Activated naive CD8-positive, alpha-beta T cell treated with anti-CD3 and anti-CD28 coated beads, Interleukin-2, amount 10 ng/mL, durations not matched to agents 7 days and 5 days (primary cell): ENCODE measurements around the gene TLE1. TPM values are rescaled to one million over a fixed set of nuclear protein-coding genes. Genes with fewer than 3 reads are reported as not detected.
"Not testable (repeated sequence)": the region's sequence is repeated elsewhere in the genome, so short reads cannot be mapped to it uniquely, and the experiment has no call there.

Experiments used
- ATAC-seq: fragments of 150-1000 bp; cut with Tn5 transposase; one replicate; pipeline ENCODE4 v1.10.0; 2021; ENCODE audit warnings: low read depth, moderate library complexity
- POLR2A ChIA-PET: fragments of 350-600 bp; sonication (Branson Sonifier 250); formaldehyde crosslinking; loops from one replicate; lab custom pipeline; 2021; ENCODE audit warnings: antibody characterized with exemption; lab: Charles Lee
- DNase-seq: peaks from one replicate; pipeline ENCODE4 v3.0.0; 2021
- H3K27ac Mint-ChIP-seq: one replicate; pipeline ENCODE4 v1.8.0; 2022; ENCODE audit warnings: mild to moderate bottlenecking, mixed read lengths
- H3K27me3 Mint-ChIP-seq: one replicate; pipeline ENCODE4 v1.8.0; 2022; ENCODE audit warnings: mild to moderate bottlenecking, moderate library complexity, mixed read lengths
- H3K36me3 Mint-ChIP-seq: one replicate; pipeline ENCODE4 v1.8.0; 2021; ENCODE audit warnings: mild to moderate bottlenecking, mixed read lengths
- H3K4me1 Mint-ChIP-seq: one replicate; pipeline ENCODE4 v1.8.0; 2021; ENCODE audit warnings: mixed read lengths
- H3K4me3 Mint-ChIP-seq: one replicate; pipeline ENCODE4 v1.8.0; 2022; ENCODE audit warnings: mild to moderate bottlenecking, moderate library complexity, mixed read lengths
- H3K9me3 Mint-ChIP-seq: one replicate; pipeline ENCODE4 v1.8.0; 2021; ENCODE audit warnings: mixed read lengths
- total RNA-seq, 2 experiments: library from RNA; stranded (reverse); gene quantifications; one replicate each; pipeline ENCODE4 v1.2.3, GENCODE V29; 2021

The TLE1 gene
- total RNA-seq, 2 experiments from 2014 or later: 0.43 to 0.91 TPM

GRCh38 chr9:81604306-81605169 lies 84.8 kb downstream of the TLE1 start:
- Mint-ChIP-seq H3K36me3 (no peaks in the 10 kb centered on the region), H3K27me3 (no peaks in the 10 kb centered on the region), H3K9me3 (peaks cover 2% of the 10 kb centered on the region), H3K4me1 (no peaks in the 10 kb centered on the region), H3K27ac (no peak overlapping the region), H3K4me3 (no peak overlapping the region)
- POLR2A ChIA-PET: no interaction called here
- DNase-seq: no peak
- ATAC-seq: no peak

GRCh38 chr9:81602887-81603680 lies 86.3 kb downstream of the TLE1 start:
- DNase-seq (no peak), ATAC-seq (no peak)
- peaks cover 3% of the 10 kb centered on the region for H3K27me3 Mint-ChIP-seq
- POLR2A ChIA-PET: no interaction called here
- H3K36me3 Mint-ChIP-seq: no peaks in the 10 kb centered on the region
- H3K27ac Mint-ChIP-seq: no peak overlapping the region
- H3K4me1 Mint-ChIP-seq: no peaks in the 10 kb centered on the region
- no peak overlapping the region for H3K4me3 Mint-ChIP-seq
- peaks cover 2% of the 10 kb centered on the region for H3K9me3 Mint-ChIP-seq

DNA sequence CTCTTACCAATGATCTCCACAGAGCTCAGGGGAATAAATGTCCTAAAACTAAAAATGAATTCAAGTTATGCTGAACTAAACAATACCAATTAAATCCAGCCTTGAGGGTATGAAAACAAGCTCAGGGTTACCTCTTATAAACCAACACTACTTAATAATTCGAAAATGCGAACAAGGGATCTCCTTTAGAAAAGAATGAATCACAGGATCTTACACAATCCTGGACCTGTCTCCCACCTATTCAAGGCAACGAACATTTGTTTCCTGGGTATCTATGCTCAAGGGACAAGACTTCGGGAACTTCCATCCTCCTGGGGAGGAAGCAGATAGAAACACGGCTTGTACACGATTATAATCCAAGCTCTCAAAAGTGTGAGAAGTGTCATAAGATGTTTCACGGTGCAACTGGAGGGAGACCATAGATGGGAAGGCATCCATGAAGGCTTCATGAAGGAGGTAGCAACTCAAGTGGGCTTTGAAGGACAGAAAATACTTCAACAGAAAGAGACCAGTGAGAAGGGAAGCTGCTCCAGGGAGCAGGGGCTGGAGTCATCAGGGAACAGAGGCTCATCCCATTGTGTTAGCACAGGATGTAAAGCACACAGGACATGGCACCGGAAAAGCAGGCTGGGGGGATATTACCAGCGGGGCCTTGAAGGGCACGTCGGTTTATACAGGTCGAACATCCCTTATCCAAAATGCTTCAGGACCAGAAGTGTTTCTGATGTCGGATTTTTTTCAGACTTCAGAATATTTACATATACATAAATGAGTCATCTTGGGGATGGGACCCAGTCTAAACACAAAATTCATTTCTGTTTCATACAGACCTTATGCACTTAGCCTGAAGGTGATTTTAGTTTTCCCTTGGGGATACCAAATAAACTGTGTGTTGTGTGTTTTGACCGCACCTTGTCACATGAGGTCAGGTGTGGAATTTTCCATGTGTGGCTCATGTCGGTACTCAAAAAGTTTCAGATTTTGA lies 87.4 kb downstream of the TLE1 start:
- peaks cover 6% of the 10 kb centered on the region for H3K27me3 Mint-ChIP-seq
- POLR2A ChIA-PET: interaction anchor here (0.6 kb wide), 1 partner anchor 111 kb away, joined by 3 read pairs; no protein-coding TSS in a partner anchor

DNA sequence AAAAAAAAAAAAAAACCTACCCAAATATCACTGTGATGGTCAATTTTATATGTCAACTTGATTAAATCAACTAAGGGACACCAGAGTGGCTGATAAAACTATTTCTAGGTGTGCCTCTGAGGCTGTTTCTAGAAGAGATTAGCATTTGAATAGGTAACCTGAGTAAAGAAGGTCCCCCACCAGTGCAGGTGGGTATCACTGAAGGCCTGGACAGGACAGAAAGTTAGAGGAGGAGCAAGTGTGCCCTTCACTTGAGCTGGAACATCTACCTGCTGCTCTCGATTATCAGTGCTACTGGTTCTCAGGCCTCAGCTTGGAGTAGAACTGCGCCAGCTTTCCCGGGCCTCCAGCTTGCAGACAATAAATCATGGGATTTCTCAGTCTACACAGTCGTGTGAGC lies 88.7 kb downstream of the TLE1 start:
- Mint-ChIP-seq H3K4me1 (peaks cover 3% of the 10 kb centered on the region), H3K4me3 (no peak overlapping the region), H3K9me3 (peaks cover 2% of the 10 kb centered on the region), H3K36me3 (no peaks in the 10 kb centered on the region), H3K27ac (no peak overlapping the region), H3K27me3 (peaks cover 7% of the 10 kb centered on the region)
- DNase-seq (no peak), ATAC-seq (no peak)
- POLR2A ChIA-PET: no interaction called here

More for the DNA sequence above, 87.4 kb downstream of the TLE1 start:
- H3K4me1 Mint-ChIP-seq: peaks cover 3% of the 10 kb centered on the region
- peaks cover 2% of the 10 kb centered on the region for H3K9me3 Mint-ChIP-seq
- DNase-seq: no peak
- H3K36me3 Mint-ChIP-seq: no peaks in the 10 kb centered on the region
- H3K27ac Mint-ChIP-seq: no peak overlapping the region
- no peak overlapping the region for H3K4me3 Mint-ChIP-seq
- ATAC-seq: no peak

DNA sequence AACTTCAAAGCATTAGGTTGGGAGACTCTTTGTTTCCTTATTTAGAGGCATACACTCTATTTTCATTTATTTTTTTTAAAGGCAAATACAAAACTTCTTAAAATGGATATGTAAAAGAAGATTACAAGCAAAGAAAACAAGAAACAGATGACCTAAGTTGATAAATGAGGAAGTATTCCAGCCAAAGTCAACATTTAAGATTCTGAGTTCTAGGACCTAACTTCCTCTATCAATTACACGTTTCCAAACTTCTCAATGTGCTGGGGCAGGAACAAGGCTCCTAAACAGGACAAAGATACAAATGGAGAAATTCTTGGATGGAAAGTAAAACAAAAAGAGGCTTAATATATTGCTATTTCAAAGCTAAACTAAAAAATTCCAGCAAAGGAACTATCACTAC lies 89.5 kb downstream of the TLE1 start:
- Mint-ChIP-seq H3K27me3 (peaks cover 7% of the 10 kb centered on the region), H3K4me1 (peaks cover 3% of the 10 kb centered on the region), H3K27ac (no peak overlapping the region), H3K36me3 (no peaks in the 10 kb centered on the region), H3K4me3 (no peak overlapping the region), H3K9me3 (peaks cover 2% of the 10 kb centered on the region)
- DNase-seq: no peak
- no peak for ATAC-seq
- POLR2A ChIA-PET: no interaction called here

DNA sequence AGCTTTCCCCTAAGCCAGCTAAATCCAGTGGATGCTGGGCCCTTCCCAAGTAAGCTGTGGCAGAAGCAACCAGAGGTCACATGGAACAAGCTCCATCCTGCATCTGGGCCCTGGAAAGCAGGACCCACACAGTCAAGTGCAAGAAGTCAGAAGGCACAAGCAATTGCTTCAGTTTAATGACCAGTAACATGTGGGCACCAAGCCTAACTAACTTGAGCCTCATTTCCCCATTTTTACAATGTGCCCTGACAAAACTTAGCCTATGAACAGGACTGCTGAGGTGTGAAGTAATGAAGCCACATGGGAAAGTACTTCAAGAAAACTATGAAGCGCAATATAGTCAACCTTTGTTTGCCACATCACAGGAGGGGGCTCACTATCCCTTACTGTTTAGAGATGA lies 90.5 kb downstream of the TLE1 start:
- Mint-ChIP-seq H3K27me3 (peaks cover 7% of the 10 kb centered on the region), H3K4me1 (peaks cover 3% of the 10 kb centered on the region), H3K4me3 (no peak overlapping the region), H3K36me3 (no peaks in the 10 kb centered on the region), H3K27ac (no peak overlapping the region), H3K9me3 (no peaks in the 10 kb centered on the region)
- no peak for DNase-seq
- ATAC-seq: no peak
- POLR2A ChIA-PET: no interaction called here

DNA sequence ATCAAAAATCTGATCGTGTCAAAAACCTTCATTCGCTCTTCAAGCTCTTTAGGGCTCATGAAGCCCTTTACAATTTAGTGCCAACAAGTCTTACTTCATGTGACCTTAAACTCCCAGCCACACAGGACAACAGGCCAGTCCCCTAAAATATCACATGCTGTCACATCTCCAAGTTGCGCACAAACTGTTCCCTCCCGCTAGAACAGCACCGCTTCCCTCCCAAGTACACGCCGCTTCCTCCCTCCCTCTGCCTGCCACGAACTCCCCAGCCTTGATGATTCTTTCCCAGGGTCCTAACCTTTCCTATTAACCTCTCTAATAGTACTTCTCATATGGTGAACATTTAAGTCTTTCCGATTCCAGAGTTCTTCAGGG lies 91.2 kb downstream of the TLE1 start:
- peaks cover 8% of the 10 kb centered on the region for H3K27me3 Mint-ChIP-seq
- H3K4me1 Mint-ChIP-seq: peaks cover 3% of the 10 kb centered on the region
- no peak for DNase-seq
- H3K9me3 Mint-ChIP-seq: no peaks in the 10 kb centered on the region
- no peak overlapping the region for H3K4me3 Mint-ChIP-seq
- POLR2A ChIA-PET: interaction anchor here (0.6 kb wide), 1 partner anchor 34 kb away, joined by 3 read pairs; no protein-coding TSS in a partner anchor
- H3K27ac Mint-ChIP-seq: no peak overlapping the region
- H3K36me3 Mint-ChIP-seq: no peaks in the 10 kb centered on the region
- ATAC-seq: no peak

DNA sequence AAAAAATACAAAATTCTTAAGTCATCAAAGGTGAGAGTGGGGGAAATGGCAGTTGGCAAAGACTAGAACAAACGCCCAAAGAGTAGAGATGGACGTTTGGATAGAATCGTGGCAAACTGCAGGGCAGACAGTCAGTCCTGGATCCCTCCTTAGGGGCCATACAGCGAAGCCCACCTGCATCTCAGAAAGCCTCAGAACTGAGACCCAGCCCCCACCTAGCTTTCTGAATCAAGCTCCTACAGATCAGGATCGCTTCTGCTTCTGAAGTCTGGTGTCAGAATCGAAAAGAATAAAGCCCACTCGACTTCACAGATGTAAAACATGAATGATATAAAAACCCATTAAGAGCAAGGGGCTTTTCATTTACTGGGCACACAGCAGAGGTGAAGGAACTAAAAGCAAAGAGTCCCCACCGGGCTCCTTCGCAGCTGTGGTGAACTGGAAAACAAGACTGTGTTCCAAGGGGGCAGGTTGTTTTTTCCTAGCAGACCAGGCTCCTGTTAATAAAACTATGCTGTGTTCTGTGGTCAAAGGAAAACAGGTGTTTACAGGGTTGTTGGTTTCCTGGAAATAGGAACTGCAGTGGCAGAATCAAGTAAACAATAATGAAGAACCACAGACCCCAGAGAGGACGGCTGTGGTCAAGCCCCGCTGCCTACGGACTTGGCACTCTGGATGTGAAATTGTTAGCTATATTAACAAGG lies 91.8 kb downstream of the TLE1 start:
- POLR2A ChIA-PET: interaction anchor here (0.6 kb wide), 1 partner anchor 34 kb away, joined by 3 read pairs; no protein-coding TSS in a partner anchor
- H3K4me1 Mint-ChIP-seq: peaks cover 3% of the 10 kb centered on the region
- no peaks in the 10 kb centered on the region for H3K9me3 Mint-ChIP-seq
- H3K27me3 Mint-ChIP-seq: peaks cover 10% of the 10 kb centered on the region
- no peaks in the 10 kb centered on the region for H3K36me3 Mint-ChIP-seq
- ATAC-seq (no peak), DNase-seq (no peak)
- no peak overlapping the region for H3K27ac Mint-ChIP-seq
- no peak overlapping the region for H3K4me3 Mint-ChIP-seq

- no peaks in the 10 kb centered on the region for H3K36me3 Mint-ChIP-seq
- H3K27me3 Mint-ChIP-seq: peaks cover 10% of the 10 kb centered on the region
- ATAC-seq (no peak), DNase-seq (no peak)
- POLR2A ChIA-PET: no interaction called here
- H3K4me1 Mint-ChIP-seq: peaks cover 3% of the 10 kb centered on the region
- H3K27ac Mint-ChIP-seq: no peak overlapping the region
- H3K9me3 Mint-ChIP-seq: no peaks in the 10 kb centered on the region
- H3K4me3 Mint-ChIP-seq: no peak overlapping the region
These were observed 92.5 kb downstream of the TLE1 start for GRCh38 chr9:81596679-81597418.

GRCh38 chr9:81595887-81596543 lies 93.3 kb downstream of the TLE1 start:
- no peaks in the 10 kb centered on the region for H3K36me3 Mint-ChIP-seq
- no peak overlapping the region for H3K27ac Mint-ChIP-seq
- peaks cover 3% of the 10 kb centered on the region for H3K4me1 Mint-ChIP-seq
- POLR2A ChIA-PET: no interaction called here
- no peaks in the 10 kb centered on the region for H3K9me3 Mint-ChIP-seq
- peaks cover 10% of the 10 kb centered on the region for H3K27me3 Mint-ChIP-seq
- DNase-seq: no peak
- ATAC-seq: no peak
- H3K4me3 Mint-ChIP-seq: no peak overlapping the region

GRCh38 chr9:81595293-81595692 lies 94.1 kb downstream of the TLE1 start:
- H3K27ac Mint-ChIP-seq, H3K9me3 Mint-ChIP-seq, H3K4me3 Mint-ChIP-seq, POLR2A ChIA-PET, ATAC-seq, H3K4me1 Mint-ChIP-seq, DNase-seq, H3K36me3 Mint-ChIP-seq: not testable (repeated sequence)
- H3K27me3 Mint-ChIP-seq: peaks cover 10% of the 10 kb centered on the region
